Left renal cortex interstitium (tissue), 4 donors: Measurements from ENCODE around the gene BTBD6. TPM values are rescaled to one million over a fixed set of nuclear protein-coding genes. Genes with fewer than 3 reads are reported as not detected.
"Not testable (repeated sequence)": the region's sequence is repeated elsewhere in the genome, so short reads cannot be mapped to it uniquely, and the experiment has no call there.

Experiments used
- DNase-seq, 4 donors: peaks; one replicate each; pipeline ENCODE4 v3.0.0-alpha.2; 2013; ENCODE audit warnings: low read depth in 4 of 4, low spot score in 2 of 4, missing footprints in 1 of 4
- polyA plus RNA-seq, 4 donors: library from polyadenylated mRNA; unstranded; fragments of 120-200 nt; gene quantifications; one replicate each; pipeline ENCODE4 v1.2.1, GENCODE V29; 2013; ENCODE audit not compliant: insufficient read length in 4 of 4

Gene BTBD6
- polyA plus RNA-seq, 4 donors, result 32.8 to 43.7 (median 37.0) TPM

DNA sequence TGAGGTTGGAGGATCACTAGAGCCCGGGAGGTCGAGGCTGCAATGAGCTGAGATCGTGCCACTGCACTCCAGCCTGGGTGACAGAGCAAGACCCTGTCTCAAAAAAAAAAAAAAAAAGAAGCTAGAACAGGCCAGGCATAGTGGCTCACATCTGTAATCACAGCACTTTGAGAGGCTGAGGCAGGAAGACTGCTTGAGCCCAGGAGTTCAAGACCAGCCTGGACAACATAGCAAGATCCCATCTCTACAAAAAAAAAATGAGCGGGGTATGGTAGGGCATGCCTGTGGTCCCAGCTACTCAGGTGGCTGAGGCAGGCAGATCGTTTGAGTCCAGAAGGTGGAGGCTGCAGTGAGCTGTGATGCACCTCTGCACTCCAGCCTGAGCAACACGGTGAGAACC lies 40.6 kb downstream of the BTBD6 start:
- DNase-seq, result not testable (repeated sequence)

DNA sequence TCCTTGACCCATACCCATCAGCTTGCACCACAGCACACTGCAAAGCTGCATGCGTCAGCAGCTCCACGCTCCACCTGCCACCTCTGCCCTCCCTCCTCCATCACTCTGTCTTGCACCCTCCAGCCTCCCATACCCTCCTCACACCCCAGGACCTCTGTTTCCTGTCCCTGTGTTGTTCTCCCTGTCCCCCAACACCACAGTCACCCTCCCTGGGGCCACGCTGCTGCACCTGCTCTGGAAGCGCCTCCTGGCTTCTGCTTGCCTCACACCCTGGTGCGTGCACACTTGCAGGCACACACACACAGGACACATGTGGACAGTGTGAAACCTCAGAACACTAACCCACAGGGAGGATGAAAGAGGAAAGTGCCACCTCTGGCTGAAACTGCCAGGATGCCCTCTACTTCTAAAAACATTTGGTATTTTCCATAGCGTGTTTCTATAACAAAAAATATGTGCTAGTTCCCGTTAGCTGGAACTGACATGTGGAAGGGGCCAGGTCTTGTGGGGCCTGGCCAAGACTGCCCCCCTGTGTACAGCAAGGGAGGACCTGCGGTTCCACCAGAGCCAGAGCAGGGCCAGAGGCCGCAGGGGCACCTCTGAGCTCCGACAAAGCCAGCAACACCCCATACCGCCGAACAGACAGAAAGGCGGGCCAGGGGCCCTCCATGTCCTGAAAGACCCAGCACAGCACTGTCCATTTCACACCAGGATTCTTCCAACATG lies 42.5 kb downstream of the BTBD6 start:
- DNase-seq, result no peak

DNA sequence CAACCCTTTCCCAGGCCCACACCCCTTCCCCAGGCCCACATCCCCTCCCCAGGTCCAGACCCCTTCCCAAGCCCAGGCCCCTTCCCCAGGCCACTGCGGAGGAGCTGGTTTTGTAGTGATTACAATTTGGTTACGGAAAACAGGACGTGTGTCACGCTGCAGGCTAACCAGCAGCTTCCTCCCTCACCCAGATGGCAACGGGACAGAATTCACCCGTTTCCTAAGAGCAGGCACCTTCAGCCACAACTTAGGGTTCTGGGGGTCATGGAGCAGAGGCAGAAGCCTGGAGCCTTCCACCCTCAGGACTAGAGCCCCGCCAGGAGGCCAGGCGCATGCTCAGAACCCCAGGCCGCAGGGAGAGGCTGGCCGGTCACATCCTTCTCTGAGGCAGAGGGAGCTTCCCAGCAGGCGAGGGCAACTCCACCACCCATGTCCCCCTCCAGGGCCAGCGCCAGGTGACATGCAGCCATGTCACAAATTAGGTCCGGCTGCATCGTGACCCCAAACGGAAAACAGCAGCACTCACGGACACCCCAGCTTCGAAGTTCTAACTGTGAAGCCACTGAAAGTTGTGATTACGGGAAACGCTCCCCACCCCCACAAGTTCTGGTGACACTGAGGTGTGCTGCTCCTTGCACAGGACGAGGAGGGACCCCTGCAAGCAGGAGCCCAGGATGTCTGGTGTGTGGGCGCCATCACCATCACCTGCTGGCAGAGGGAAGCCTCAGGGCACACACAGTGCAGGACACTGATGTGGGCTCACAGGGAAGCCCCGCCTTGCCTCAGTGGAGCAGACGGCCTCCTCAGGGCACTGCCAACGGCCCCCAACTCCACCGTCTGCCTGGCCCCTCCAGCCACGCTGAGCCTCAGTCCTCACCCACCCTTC lies 44.7 kb downstream of the BTBD6 start:
- DNase-seq, result no peak

DNA sequence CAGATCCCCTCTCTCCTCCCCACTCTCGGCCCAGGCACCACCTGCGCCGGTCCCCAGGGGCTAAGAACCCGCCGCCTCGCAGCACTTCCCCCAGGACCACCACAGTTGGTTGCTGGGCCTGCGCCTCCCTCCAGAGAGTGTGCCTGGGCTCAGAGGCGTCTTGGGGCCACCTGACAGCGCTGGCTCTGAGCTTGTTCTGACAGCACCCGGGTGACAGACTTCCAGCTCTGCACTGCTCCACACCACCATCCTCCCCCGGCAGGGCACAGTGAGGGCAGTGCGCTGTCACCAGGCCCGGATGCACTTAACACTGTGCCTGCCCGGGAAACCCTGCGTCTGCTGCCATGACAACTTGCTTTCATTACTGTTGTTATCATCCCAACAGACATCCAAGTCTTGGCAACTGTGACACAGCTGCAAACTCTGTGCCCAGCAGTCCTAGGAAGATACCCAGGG lies 45.8 kb downstream of the BTBD6 start:
- no peak for DNase-seq

DNA sequence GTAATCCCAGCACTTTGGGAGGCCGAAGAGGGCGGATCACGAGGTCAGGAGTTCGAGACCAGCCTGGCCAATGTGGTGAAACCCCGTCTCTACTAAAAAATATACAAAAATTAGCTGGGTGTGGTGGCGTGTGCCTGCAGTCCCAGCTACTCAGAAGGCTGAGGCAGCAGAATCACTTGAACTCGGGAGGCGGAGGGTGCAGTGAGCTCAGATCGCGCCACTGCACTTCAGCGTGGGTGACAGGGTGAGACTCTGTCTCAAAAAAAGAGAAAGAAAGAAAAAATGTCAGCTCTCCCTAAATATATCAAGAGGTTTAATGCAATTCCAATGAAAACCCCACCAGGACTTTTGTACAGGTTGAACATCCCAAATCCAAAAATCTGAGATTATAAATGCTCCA lies 49.0 kb downstream of the BTBD6 start:
- DNase-seq, result not testable (repeated sequence)

DNA sequence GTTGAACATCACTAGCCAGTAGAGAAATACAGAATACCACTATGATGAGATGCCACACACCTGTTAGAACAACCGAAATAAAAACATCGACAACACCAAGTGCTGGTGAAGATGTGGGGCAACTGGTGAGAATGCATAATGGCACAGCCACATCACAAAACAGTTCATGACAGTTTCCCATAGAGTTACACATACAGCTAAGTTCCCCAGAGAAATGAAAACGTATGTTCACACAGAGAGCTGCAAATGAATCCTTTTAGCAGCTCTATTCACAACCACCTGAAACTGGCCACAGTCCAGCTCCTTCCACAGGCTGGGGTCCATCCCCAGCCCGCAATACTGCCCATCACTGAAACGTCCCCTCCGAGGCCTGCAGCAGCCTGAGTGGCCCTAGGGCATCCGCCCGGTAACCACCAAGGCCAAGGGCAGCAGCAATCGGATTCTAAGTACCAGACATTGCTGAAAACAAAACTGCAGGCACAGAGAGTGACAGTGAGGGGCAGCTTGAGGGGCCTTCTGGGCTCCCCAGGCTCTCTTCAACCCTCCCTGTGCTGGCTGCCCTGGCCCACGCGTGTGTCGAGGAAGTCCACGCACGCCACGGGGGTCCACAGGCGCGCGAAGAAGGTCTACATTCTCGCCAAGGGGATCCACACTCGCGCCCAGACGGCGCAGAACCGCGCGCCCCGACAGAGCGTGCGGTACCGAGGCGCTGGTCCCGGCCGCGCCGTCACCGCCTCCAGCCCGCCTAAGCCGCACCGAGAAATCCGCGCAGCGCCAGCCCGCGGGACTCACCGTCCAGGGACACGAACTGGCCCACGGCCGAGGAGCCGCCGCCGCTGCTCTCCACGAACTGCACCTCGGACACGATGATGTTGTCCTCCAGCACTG lies 51.6 kb downstream of the BTBD6 start:
- no peak for DNase-seq

Other genes starting within 250 kb of the BTBD6 start
- gene CDCA4, start 227.4 kb upstream of the BTBD6 start, polyA plus RNA-seq, result 10 to 100 TPM; 19.9 to 27.8 (median 22.7) TPM
- under 1 TPM; 0.31 to 0.86 (median 0.60) TPM for gene GPR132, start 183.1 kb upstream of the BTBD6 start, polyA plus RNA-seq
- 10 to 100 TPM in 2 of 4 donors, 1 to 10 TPM in 2; 6.8 to 11.4 (median 9.8) TPM for gene JAG2, start 79.8 kb upstream of the BTBD6 start, polyA plus RNA-seq
- 10 to 100 TPM; 21.5 to 42.8 (median 34.5) TPM for gene NUDT14, start 67.2 kb upstream of the BTBD6 start, polyA plus RNA-seq
- gene BRF1, start 52.5 kb downstream of the BTBD6 start, polyA plus RNA-seq, result 10 to 100 TPM; 27.5 to 39.5 (median 37.7) TPM
- 100 to 1,000 TPM in 1 of 4 donors, 10 to 100 TPM in 3; 46.8 to 102 (median 80.9) TPM for gene PACS2, start 66.2 kb downstream of the BTBD6 start, polyA plus RNA-seq
- 1 to 10 TPM; 1.0 to 4.4 (median 2.4) TPM for gene TEX22, start 150.0 kb downstream of the BTBD6 start, polyA plus RNA-seq
- 100 to 1,000 TPM in 3 of 4 donors, 10 to 100 TPM in 1; 71.1 to 172 (median 132) TPM for gene MTA1, start 171.3 kb downstream of the BTBD6 start, polyA plus RNA-seq
- 100 to 1,000 TPM; 101 to 193 (median 149) TPM for gene CRIP2, start 226.3 kb downstream of the BTBD6 start, polyA plus RNA-seq
- gene CRIP1, start 238.4 kb downstream of the BTBD6 start, polyA plus RNA-seq, result 10 to 100 TPM; 27.4 to 44.0 (median 33.1) TPM
- gene TEDC1, start 242.7 kb downstream of the BTBD6 start, polyA plus RNA-seq, result 10 to 100 TPM in 2 of 4 donors, 1 to 10 TPM in 2; 5.3 to 12.1 (median 10.3) TPM